HL-60 (cell line): ENCODE measurements around the gene CREB5.
A peak's percentile ranks its signal among the peaks of the same experiment; 100 is the strongest.

Source experiments
- DNase-seq, 2 experiments: peaks; one replicate each; pipeline ENCODE4 v3.0.0-alpha.2; 2010 to 2020; ENCODE audit warnings: low read depth in 1 of 2, low spot score in 1 of 2
- H3K27ac ChIP-seq: fragments of 250-450 bp; sonication (Bioruptor Pico); replicated peaks from 2 replicates; pipeline ENCODE4 v1.5.1; 2020; ENCODE audit warnings: mild to moderate bottlenecking, moderate library complexity
- H3K27me3 ChIP-seq: fragments of 250-450 bp; sonication (Bioruptor Pico); 2 replicates; pipeline ENCODE4 v1.5.1; 2021; ENCODE audit warnings: mild to moderate bottlenecking, moderate library complexity; ENCODE audit not compliant: insufficient read depth, poor library complexity, severe bottlenecking
- H3K4me3 ChIP-seq: replicated peaks from 2 replicates; pipeline ENCODE4 v1.5.1; 2011; ENCODE audit warnings: mild to moderate bottlenecking, control low read depth, low read length; ENCODE audit not compliant: insufficient read depth
- GABPA ChIP-seq: IDR thresholded peaks from 2 replicates; pipeline ENCODE4 v1.6.1; 2012; ENCODE audit warnings: low read depth
- POLR2AphosphoS5 ChIP-seq: IDR thresholded peaks from 2 replicates; pipeline ENCODE4 v1.6.1; 2012; ENCODE audit warnings: low read depth
- REST ChIP-seq: IDR thresholded peaks from 2 replicates; pipeline ENCODE4 v1.6.1; 2012; ENCODE audit warnings: low read depth; ENCODE audit not compliant: insufficient replicate concordance
- SPI1 ChIP-seq: IDR thresholded peaks from 2 replicates; pipeline ENCODE4 v1.6.1; 2012; ENCODE audit warnings: low read depth, mild to moderate bottlenecking, borderline replicate concordance
- TF ChIP-seq, protein P1 (sequence below): IDR thresholded peaks from one replicate; pipeline ENCODE4 v1.5.1; 2011; ENCODE audit warnings: low read length, control low read depth, inconsistent platforms; ENCODE audit not compliant: insufficient read depth

The CREB5 gene

DNA sequence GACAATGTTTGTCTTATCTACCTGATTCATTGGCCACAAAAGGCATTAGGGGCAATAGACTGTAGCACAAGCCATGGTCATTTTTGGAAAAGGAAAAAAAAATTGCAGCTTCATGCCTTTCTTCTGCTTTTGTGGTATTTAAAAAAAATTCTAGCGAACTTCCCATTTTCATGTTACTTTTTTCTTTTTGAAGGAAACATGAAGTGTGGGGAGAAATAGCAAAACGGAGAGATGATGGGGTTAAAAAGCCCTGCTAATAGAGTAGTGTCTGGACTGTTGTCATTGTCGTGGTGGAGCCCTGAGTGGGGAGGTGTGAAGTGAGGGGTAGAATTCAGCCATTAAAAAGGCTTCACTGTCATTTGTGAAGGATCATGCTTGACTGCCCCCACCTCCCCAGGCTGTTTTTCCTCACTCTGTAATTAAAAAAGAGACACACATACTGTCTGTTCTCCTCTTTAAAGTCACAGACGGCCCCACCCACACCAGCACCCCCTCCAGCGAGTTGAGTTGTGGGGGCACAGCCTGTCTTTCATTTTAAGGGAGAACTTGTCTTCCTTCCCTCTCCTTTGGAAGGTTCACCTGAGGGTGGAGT is 272.4 kb downstream of the CREB5 start:
- Histone ChIP-seq H3K4me3 (no peak overlapping the region), H3K27ac (no peak overlapping the region; the same call in 1 of the 2 replicates), H3K27me3 (no peaks in the 10 kb centered on the region)
- TF ChIP-seq SPI1 (peak; percentile 21; the same call in 1 of the 2 replicates), GABPA (no peak), REST (no peak)
- DNase-seq, result peak in 1 of 2 experiments; percentile 30

GRCh38 chr7:28685242-28685643 is 272.9 kb downstream of the CREB5 start:
- DNase-seq, result peak in 1 of 2 experiments; percentile 3
- TF ChIP-seq POLR2AphosphoS5, result no peak
- TF ChIP-seq, protein P1, sequence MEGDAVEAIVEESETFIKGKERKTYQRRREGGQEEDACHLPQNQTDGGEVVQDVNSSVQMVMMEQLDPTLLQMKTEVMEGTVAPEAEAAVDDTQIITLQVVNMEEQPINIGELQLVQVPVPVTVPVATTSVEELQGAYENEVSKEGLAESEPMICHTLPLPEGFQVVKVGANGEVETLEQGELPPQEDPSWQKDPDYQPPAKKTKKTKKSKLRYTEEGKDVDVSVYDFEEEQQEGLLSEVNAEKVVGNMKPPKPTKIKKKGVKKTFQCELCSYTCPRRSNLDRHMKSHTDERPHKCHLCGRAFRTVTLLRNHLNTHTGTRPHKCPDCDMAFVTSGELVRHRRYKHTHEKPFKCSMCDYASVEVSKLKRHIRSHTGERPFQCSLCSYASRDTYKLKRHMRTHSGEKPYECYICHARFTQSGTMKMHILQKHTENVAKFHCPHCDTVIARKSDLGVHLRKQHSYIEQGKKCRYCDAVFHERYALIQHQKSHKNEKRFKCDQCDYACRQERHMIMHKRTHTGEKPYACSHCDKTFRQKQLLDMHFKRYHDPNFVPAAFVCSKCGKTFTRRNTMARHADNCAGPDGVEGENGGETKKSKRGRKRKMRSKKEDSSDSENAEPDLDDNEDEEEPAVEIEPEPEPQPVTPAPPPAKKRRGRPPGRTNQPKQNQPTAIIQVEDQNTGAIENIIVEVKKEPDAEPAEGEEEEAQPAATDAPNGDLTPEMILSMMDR, result no peak
- TF ChIP-seq SPI1, result no peak
- TF ChIP-seq REST, result no peak
- no peak for TF ChIP-seq GABPA
- H3K27ac ChIP-seq, result no peak overlapping the region; the same call in 1 of the 2 replicates
- H3K4me3 ChIP-seq, result no peak overlapping the region
- H3K27me3 ChIP-seq, result no peaks in the 10 kb centered on the region

GRCh38 chr7:28685644-28686417 is 273.5 kb downstream of the CREB5 start:
- TF ChIP-seq, protein P1, result no peak
- TF ChIP-seq SPI1 (no peak), POLR2AphosphoS5 (no peak), GABPA (no peak), REST (no peak)
- H3K4me3 ChIP-seq, result peak overlapping the region; percentile 0; the same call in 1 of the 2 replicates
- no peak overlapping the region; the same call in 1 of the 2 replicates for H3K27ac ChIP-seq
- peak; percentile 57 to 65 for DNase-seq
- no peaks in the 10 kb centered on the region for H3K27me3 ChIP-seq
